ENCODE results near the gene FAM83F.

FAM83F gene

GRCh38 chr22:39995393-39996252 lies 869 bp downstream of the FAM83F start:
- DNase-seq = no peak

GRCh38 chr22:39996732-39997131 lies 2.0 kb downstream of the FAM83F start:
- DNase-seq = no peak

- DNase-seq = no peak
These were observed 2.7 kb downstream of the FAM83F start for GRCh38 chr22:39997421-39997820.

- DNase-seq = no peak
These were observed 3.4 kb downstream of the FAM83F start for GRCh38 chr22:39997939-39998726.

GRCh38 chr22:39999144-39999757 lies 4.5 kb downstream of the FAM83F start:
- no peak for DNase-seq

GRCh38 chr22:40000171-40000570 lies 5.4 kb downstream of the FAM83F start:
- DNase-seq = no peak

- no peak for DNase-seq
These were observed 6.4 kb downstream of the FAM83F start for GRCh38 chr22:40001106-40001505.

- no peak for DNase-seq
These were observed 7.2 kb downstream of the FAM83F start for GRCh38 chr22:40001800-40002577.

- no peak for DNase-seq
These were observed 8.4 kb downstream of the FAM83F start for GRCh38 chr22:40002935-40003715.

- no peak for DNase-seq
These were observed 10.1 kb downstream of the FAM83F start for GRCh38 chr22:40004836-40005235.

GRCh38 chr22:40006641-40007040 lies 11.9 kb downstream of the FAM83F start:
- DNase-seq = no peak

GRCh38 chr22:40007853-40008710 lies 13.3 kb downstream of the FAM83F start:
- no peak for DNase-seq

- no peak for DNase-seq
These were observed 14.1 kb downstream of the FAM83F start for GRCh38 chr22:40008726-40009291.

GRCh38 chr22:40009292-40009774 lies 14.6 kb downstream of the FAM83F start:
- DNase-seq = no peak

GRCh38 chr22:40009951-40010671 lies 15.4 kb downstream of the FAM83F start:
- DNase-seq = peak; percentile 25

GRCh38 chr22:40010746-40011145 lies 16.0 kb downstream of the FAM83F start:
- no peak for DNase-seq

GRCh38 chr22:40014667-40015248 lies 20.0 kb downstream of the FAM83F start:
- DNase-seq = no peak

- no peak for DNase-seq
These were observed 20.7 kb downstream of the FAM83F start for GRCh38 chr22:40015358-40015976.

GRCh38 chr22:40018051-40018450 lies 23.3 kb downstream of the FAM83F start:
- no peak for DNase-seq

Measured in stimulated activated CD4-positive, alpha-beta T cell treated with anti-CD3 and anti-CD28 coated beads, Interleukin-4, amount 100 ng/mL, for 24 hours (primary cell).